ENCODE results near the gene WDR62.

The WDR62 gene

GRCh38 chr19:36108684-36109083, 54.0 kb downstream of the WDR62 start:
- TF ChIP-seq SPI1 (IDR thresholded peaks at IDR 0.05; ENCODE audit: borderline replicate concordance, low read depth) (no peak), CTCF (IDR thresholded peaks at IDR 0.05; ENCODE audit: insufficient read depth, low read length) (no peak), POLR2AphosphoS5 (IDR thresholded peaks at IDR 0.05; ENCODE audit: low read depth) (no peak), GABPA (IDR thresholded peaks at IDR 0.05; ENCODE audit: low read depth) (no peak), REST (IDR thresholded peaks at IDR 0.05; ENCODE audit: insufficient replicate concordance, low read depth) (no peak)
- no peak overlapping the region for H3K27ac ChIP-seq (replicated peaks)
- no peak for DNase-seq (ENCODE audit: low read depth in 1 of 2, low spot score in 1 of 2)
- no peak overlapping the region for H3K4me3 ChIP-seq (replicated peaks; ENCODE audit: insufficient read depth, low read length)
- no peaks in the 10 kb centered on the region for H3K27me3 ChIP-seq (ENCODE audit: insufficient read depth, poor library complexity, severe bottlenecking)

- Histone ChIP-seq H3K27me3 (ENCODE audit: insufficient read depth, poor library complexity, severe bottlenecking) (no peaks in the 10 kb centered on the region), H3K4me3 (replicated peaks; ENCODE audit: insufficient read depth, low read length) (no peak within 1 kb of the TSS), H3K27ac (replicated peaks) (no peak within 1 kb of the TSS)
- no peak for DNase-seq (ENCODE audit: low read depth in 1 of 2, low spot score in 1 of 2)
- TF ChIP-seq GABPA (IDR thresholded peaks at IDR 0.05; ENCODE audit: low read depth) = no peak
- no peak for TF ChIP-seq CTCF (IDR thresholded peaks at IDR 0.05; ENCODE audit: insufficient read depth, low read length)
- TF ChIP-seq POLR2AphosphoS5 (IDR thresholded peaks at IDR 0.05; ENCODE audit: low read depth) = no peak
- TF ChIP-seq SPI1 (IDR thresholded peaks at IDR 0.05; ENCODE audit: borderline replicate concordance, low read depth) = no peak
- TF ChIP-seq REST (IDR thresholded peaks at IDR 0.05; ENCODE audit: insufficient replicate concordance, low read depth) = no peak
Observed at GRCh38 chr19:36110487-36111199, 55.9 kb downstream of the WDR62 start, which contains the start of gene OVOL3. OVOL3 (plus strand) TSS chr19:36111143; CDS start chr19:36111203, 60 bp downstream.

- Histone ChIP-seq H3K27me3 (ENCODE audit: insufficient read depth, poor library complexity, severe bottlenecking) (no peaks in the 10 kb centered on the region), H3K27ac (replicated peaks) (no peak overlapping the region), H3K4me3 (replicated peaks; ENCODE audit: insufficient read depth, low read length) (no peak overlapping the region)
- TF ChIP-seq GABPA (IDR thresholded peaks at IDR 0.05; ENCODE audit: low read depth) = no peak
- no peak for DNase-seq (ENCODE audit: low read depth in 1 of 2, low spot score in 1 of 2)
Observed at GRCh38 chr19:36111200-36111539, 56.5 kb downstream of the WDR62 start.

- no peak for TF ChIP-seq REST (IDR thresholded peaks at IDR 0.05; ENCODE audit: insufficient replicate concordance, low read depth)
- no peak for TF ChIP-seq GABPA (IDR thresholded peaks at IDR 0.05; ENCODE audit: low read depth)
- TF ChIP-seq POLR2AphosphoS5 (IDR thresholded peaks at IDR 0.05; ENCODE audit: low read depth) = no peak
- TF ChIP-seq SPI1 (IDR thresholded peaks at IDR 0.05; ENCODE audit: borderline replicate concordance, low read depth) = no peak
- no peak for TF ChIP-seq CTCF (IDR thresholded peaks at IDR 0.05; ENCODE audit: insufficient read depth, low read length)
- H3K4me3 ChIP-seq (replicated peaks; ENCODE audit: insufficient read depth, low read length) = no peak overlapping the region
- DNase-seq (ENCODE audit: low read depth in 1 of 2, low spot score in 1 of 2) = no peak
- no peaks in the 10 kb centered on the region for H3K27me3 ChIP-seq (ENCODE audit: insufficient read depth, poor library complexity, severe bottlenecking)
- no peak overlapping the region for H3K27ac ChIP-seq (replicated peaks)
Observed at GRCh38 chr19:36112678-36113077, 58.0 kb downstream of the WDR62 start.
